Esophagus mucosa (tissue), 1 donor: ENCODE results near the gene CDKAL1. TPM values are rescaled to one million over a fixed set of nuclear protein-coding genes. Genes with fewer than 3 reads are reported as not detected.
"Not testable (repeated sequence)": the region's sequence is repeated elsewhere in the genome, so short reads cannot be mapped to it uniquely, and the experiment has no call there.

Experiments used
- ATAC-seq: fragments of 200-7000 bp; cut with Tn5 transposase; one replicate; pipeline ENCODE4 v1.9.1; 2020
- total RNA-seq: library from RNA; stranded (reverse); gene quantifications from one replicate; pipeline ENCODE4 v1.2.4, GENCODE V29; 2023
- donor health status: DM: yes; HTN: yes; CAD: no.

Gene CDKAL1
- total RNA-seq, 1 donor from 2014 or later: 8.2 TPM

GRCh38 chr6:20805021-20805420 is 270.8 kb downstream of the CDKAL1 start:
- no peak for ATAC-seq

- ATAC-seq: no peak
These were observed 272.4 kb downstream of the CDKAL1 start for GRCh38 chr6:20806669-20807068.

GRCh38 chr6:20808439-20808838 is 274.2 kb downstream of the CDKAL1 start:
- no peak for ATAC-seq

GRCh38 chr6:20808924-20809323 is 274.7 kb downstream of the CDKAL1 start:
- no peak for ATAC-seq

GRCh38 chr6:20810727-20811108 is 276.5 kb downstream of the CDKAL1 start:
- ATAC-seq: no peak

- peak; percentile 75 for ATAC-seq
These were observed 277.0 kb downstream of the CDKAL1 start for GRCh38 chr6:20811109-20811761.

GRCh38 chr6:20812776-20813175 is 278.5 kb downstream of the CDKAL1 start:
- no peak for ATAC-seq

GRCh38 chr6:20814494-20814893 is 280.2 kb downstream of the CDKAL1 start:
- no peak for ATAC-seq

GRCh38 chr6:20816126-20816525 is 281.9 kb downstream of the CDKAL1 start:
- ATAC-seq: no peak

GRCh38 chr6:20817806-20818320 is 283.6 kb downstream of the CDKAL1 start:
- ATAC-seq: no peak

GRCh38 chr6:20819774-20820400 is 285.6 kb downstream of the CDKAL1 start:
- ATAC-seq: no peak

- ATAC-seq: no peak
These were observed 292.1 kb downstream of the CDKAL1 start for GRCh38 chr6:20826378-20826777.

- no peak for ATAC-seq
These were observed 293.5 kb downstream of the CDKAL1 start for GRCh38 chr6:20827798-20828197.

- ATAC-seq: no peak
These were observed 296.3 kb downstream of the CDKAL1 start for GRCh38 chr6:20830576-20830975.

- not testable (repeated sequence) for ATAC-seq
These were observed 297.0 kb downstream of the CDKAL1 start for GRCh38 chr6:20831251-20831650.

GRCh38 chr6:20833881-20834515 is 299.7 kb downstream of the CDKAL1 start:
- ATAC-seq: no peak

GRCh38 chr6:20835315-20836010 is 301.2 kb downstream of the CDKAL1 start:
- ATAC-seq: peak; percentile 71

- no peak for ATAC-seq
These were observed 302.9 kb downstream of the CDKAL1 start for GRCh38 chr6:20837189-20837588.

GRCh38 chr6:20838113-20838512 is 303.9 kb downstream of the CDKAL1 start:
- no peak for ATAC-seq

- no peak for ATAC-seq
These were observed 305.4 kb downstream of the CDKAL1 start for GRCh38 chr6:20839630-20840029.

GRCh38 chr6:20840675-20841074 is 306.4 kb downstream of the CDKAL1 start:
- no peak for ATAC-seq

GRCh38 chr6:20841806-20842205 is 307.5 kb downstream of the CDKAL1 start:
- ATAC-seq: no peak

GRCh38 chr6:20845592-20845991 is 311.3 kb downstream of the CDKAL1 start:
- no peak for ATAC-seq
